HG02610 (cell line): ENCODE results near the gene IL1F10.
"Not testable (repeated sequence)": the region's sequence is repeated elsewhere in the genome, so short reads cannot be mapped to it uniquely, and the experiment has no call there.

Experiments
- ATAC-seq: cut with Tn5 transposase; IDR thresholded peaks from one replicate; pipeline ENCODE4 v1.9.1; 2021; ENCODE audit warnings: mild to moderate bottlenecking, moderate library complexity; ENCODE audit not compliant: unreplicated experiment

The IL1F10 gene

GRCh38 chr2:113080134-113080533, 12.4 kb downstream of the IL1F10 start:
- ATAC-seq, result peak; percentile 53

- ATAC-seq, result no peak
Measured at GRCh38 chr2:113081488-113082210, 13.9 kb downstream of the IL1F10 start.

- ATAC-seq, result no peak
Measured at GRCh38 chr2:113083296-113083695, 15.5 kb downstream of the IL1F10 start.

GRCh38 chr2:113084249-113085000, 16.7 kb downstream of the IL1F10 start:
- no peak for ATAC-seq

GRCh38 chr2:113085542-113085941, 17.8 kb downstream of the IL1F10 start:
- no peak for ATAC-seq

- ATAC-seq, result no peak
Measured at GRCh38 chr2:113088213-113088992, 20.6 kb downstream of the IL1F10 start.

GRCh38 chr2:113089916-113090315, 22.1 kb downstream of the IL1F10 start:
- peak; percentile 41 for ATAC-seq

GRCh38 chr2:113091231-113091896, 23.6 kb downstream of the IL1F10 start:
- ATAC-seq, result no peak

- ATAC-seq, result no peak
Measured at GRCh38 chr2:113092864-113093612, 25.3 kb downstream of the IL1F10 start.

GRCh38 chr2:113093613-113093977, 25.8 kb downstream of the IL1F10 start:
- no peak for ATAC-seq

GRCh38 chr2:113096306-113096705, 28.5 kb downstream of the IL1F10 start:
- not testable (repeated sequence) for ATAC-seq

GRCh38 chr2:113096842-113097618, 29.3 kb downstream of the IL1F10 start:
- not testable (repeated sequence) for ATAC-seq

- ATAC-seq, result peak; percentile 57
Measured at GRCh38 chr2:113098041-113098440, 30.3 kb downstream of the IL1F10 start.

GRCh38 chr2:113098532-113098931, 30.8 kb downstream of the IL1F10 start:
- ATAC-seq, result no peak

GRCh38 chr2:113102133-113102532, 34.4 kb downstream of the IL1F10 start:
- ATAC-seq, result no peak

GRCh38 chr2:113103277-113103676, 35.5 kb downstream of the IL1F10 start:
- ATAC-seq, result no peak

GRCh38 chr2:113104054-113104611, 36.4 kb downstream of the IL1F10 start:
- ATAC-seq, result no peak

GRCh38 chr2:113105047-113105785, 37.4 kb downstream of the IL1F10 start:
- ATAC-seq, result no peak

GRCh38 chr2:113111121-113111520, 43.4 kb downstream of the IL1F10 start:
- ATAC-seq, result no peak
